Activated CD8-positive, alpha-beta memory T cell treated with anti-CD3 and anti-CD28 coated beads, Interleukin-2, amount 10 ng/mL, durations not matched to agents 7 days and 5 days (primary cell): Measurements from ENCODE around the gene CHID1. TPM values are rescaled to one million over a fixed set of nuclear protein-coding genes. Genes with fewer than 3 reads are reported as not detected.
A peak's percentile ranks its signal among the peaks of the same experiment; 100 is the strongest.

Experiments
- ATAC-seq: fragments of 150-1000 bp; cut with Tn5 transposase; one replicate; pipeline ENCODE4 v1.10.0; 2021; ENCODE audit warnings: moderate library complexity
- CTCF ChIA-PET: fragments of 350-600 bp; sonication (Branson Sonifier 250); formaldehyde crosslinking; loops from one replicate; lab custom pipeline; 2021; ENCODE audit warnings: antibody characterized with exemption; lab: Charles Lee
- DNase-seq: peaks from one replicate; pipeline ENCODE4 v3.0.0-alpha.2; 2020
- H3K27ac Mint-ChIP-seq: one replicate; pipeline ENCODE4 v1.8.0; 2021; ENCODE audit warnings: mild to moderate bottlenecking, mixed read lengths
- H3K27me3 Mint-ChIP-seq: one replicate; pipeline ENCODE4 v1.8.0; 2021; ENCODE audit warnings: mixed read lengths
- H3K36me3 Mint-ChIP-seq: one replicate; pipeline ENCODE4 v1.8.0; 2021; ENCODE audit warnings: mild to moderate bottlenecking, mixed read lengths
- H3K4me1 Mint-ChIP-seq: one replicate; pipeline ENCODE4 v1.8.0; 2021; ENCODE audit warnings: mixed read lengths
- H3K4me3 Mint-ChIP-seq: one replicate; pipeline ENCODE4 v1.8.0; 2021; ENCODE audit warnings: mild to moderate bottlenecking, moderate library complexity, mixed read lengths
- H3K9me3 Mint-ChIP-seq: one replicate; pipeline ENCODE4 v1.8.0; 2022; ENCODE audit warnings: low read depth, mixed read lengths
- total RNA-seq, 2 experiments: library from RNA; stranded (reverse); gene quantifications; one replicate each; pipeline ENCODE4 v1.2.3, GENCODE V29; 2021

The CHID1 gene
- total RNA-seq, 2 experiments from 2014 or later = 46.8 to 59.4 TPM

DNA sequence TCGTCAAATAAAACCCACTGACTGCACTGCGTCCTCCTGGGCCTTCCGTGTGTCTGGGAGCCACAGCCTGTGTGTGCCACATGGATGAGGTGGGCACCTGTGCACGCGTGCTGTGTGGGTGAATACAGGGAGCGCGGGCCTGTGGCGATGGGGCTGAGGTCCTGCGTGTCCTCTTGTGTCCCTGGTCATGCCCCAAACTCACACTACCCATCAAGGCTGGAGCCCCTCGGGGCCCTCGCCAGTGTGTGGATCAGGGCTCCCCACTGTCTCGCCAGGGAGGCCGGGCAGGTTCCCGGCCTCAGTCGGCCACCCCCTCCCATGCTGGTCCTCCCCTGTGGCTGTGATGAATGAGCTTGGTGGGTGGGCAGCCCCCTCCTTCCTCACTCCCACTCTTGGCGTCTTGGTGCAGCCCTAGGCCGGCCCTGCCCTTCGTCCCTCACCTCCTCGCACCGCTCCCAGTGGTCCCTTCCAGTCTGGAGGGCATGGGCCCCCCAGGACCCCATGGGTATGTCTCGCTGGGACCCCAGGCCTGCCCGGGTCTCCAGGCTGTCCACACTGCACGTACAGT is 78.6 kb downstream of the CHID1 start:
- peaks cover 34% of the 10 kb centered on the region for H3K4me1 Mint-ChIP-seq
- no peak for ATAC-seq
- CTCF ChIA-PET = interaction anchor here (1.0 to 3.4 kb wide), 5 partner anchors 10 to 28 kb away, joined by 3 to 13 read pairs (median 6); partner anchors contain the start of genes PIDD1, POLR2L and TSPAN4
- peak overlapping the region; percentile 22 for H3K4me3 Mint-ChIP-seq
- peaks cover 42% of the 10 kb centered on the region for H3K27me3 Mint-ChIP-seq
- no peak overlapping the region for H3K27ac Mint-ChIP-seq
- H3K9me3 Mint-ChIP-seq = no peaks in the 10 kb centered on the region
- no peak for DNase-seq
- no peaks in the 10 kb centered on the region for H3K36me3 Mint-ChIP-seq

DNA sequence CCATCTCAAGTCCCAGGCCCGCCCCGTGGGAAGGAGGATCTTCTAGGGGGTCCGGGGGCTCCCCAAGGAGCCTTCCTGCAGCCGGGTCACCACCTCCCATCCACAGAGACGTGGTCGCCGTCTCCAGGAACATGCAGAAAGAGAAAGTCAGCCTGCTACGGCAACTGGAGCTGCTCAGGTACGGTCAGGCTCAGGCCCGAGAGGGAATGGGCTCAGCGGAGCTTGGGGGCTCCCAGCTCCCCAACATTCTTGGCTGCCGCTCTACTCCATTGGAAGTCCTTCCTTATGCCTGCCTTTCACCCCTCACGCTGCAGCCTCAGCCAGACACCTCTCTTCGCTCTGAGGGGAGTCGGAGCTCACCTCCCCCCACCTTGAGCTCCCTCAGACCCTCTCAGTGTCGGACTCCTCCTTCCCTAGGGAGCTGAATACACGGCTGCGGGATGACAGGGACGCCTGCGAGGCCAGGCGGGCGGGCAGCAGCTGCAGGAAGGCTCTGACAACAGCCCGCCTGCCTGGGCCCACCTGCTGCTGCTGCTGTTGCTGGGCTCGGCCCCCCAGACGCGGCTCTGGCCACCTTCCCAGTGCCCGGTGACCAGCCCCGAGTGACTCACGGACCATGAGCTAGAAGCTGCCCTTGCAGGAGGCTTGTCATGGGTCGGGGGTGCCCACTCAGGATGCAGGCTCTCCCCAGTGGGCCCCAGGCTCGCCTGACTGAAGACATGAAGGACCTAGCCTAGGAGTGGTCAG is 79.3 kb downstream of the CHID1 start:
- ATAC-seq (no peak), DNase-seq (no peak)
- H3K9me3 Mint-ChIP-seq = no peaks in the 10 kb centered on the region
- no peaks in the 10 kb centered on the region for H3K36me3 Mint-ChIP-seq
- H3K4me3 Mint-ChIP-seq = no peak overlapping the region
- CTCF ChIA-PET = interaction anchor here (0.5 to 2.3 kb wide), 5 partner anchors 12 to 477 kb away, joined by 3 to 6 read pairs (median 4); partner anchors contain the start of gene PIDD1
- H3K4me1 Mint-ChIP-seq = peaks cover 38% of the 10 kb centered on the region
- peaks cover 42% of the 10 kb centered on the region for H3K27me3 Mint-ChIP-seq
- no peak overlapping the region for H3K27ac Mint-ChIP-seq

DNA sequence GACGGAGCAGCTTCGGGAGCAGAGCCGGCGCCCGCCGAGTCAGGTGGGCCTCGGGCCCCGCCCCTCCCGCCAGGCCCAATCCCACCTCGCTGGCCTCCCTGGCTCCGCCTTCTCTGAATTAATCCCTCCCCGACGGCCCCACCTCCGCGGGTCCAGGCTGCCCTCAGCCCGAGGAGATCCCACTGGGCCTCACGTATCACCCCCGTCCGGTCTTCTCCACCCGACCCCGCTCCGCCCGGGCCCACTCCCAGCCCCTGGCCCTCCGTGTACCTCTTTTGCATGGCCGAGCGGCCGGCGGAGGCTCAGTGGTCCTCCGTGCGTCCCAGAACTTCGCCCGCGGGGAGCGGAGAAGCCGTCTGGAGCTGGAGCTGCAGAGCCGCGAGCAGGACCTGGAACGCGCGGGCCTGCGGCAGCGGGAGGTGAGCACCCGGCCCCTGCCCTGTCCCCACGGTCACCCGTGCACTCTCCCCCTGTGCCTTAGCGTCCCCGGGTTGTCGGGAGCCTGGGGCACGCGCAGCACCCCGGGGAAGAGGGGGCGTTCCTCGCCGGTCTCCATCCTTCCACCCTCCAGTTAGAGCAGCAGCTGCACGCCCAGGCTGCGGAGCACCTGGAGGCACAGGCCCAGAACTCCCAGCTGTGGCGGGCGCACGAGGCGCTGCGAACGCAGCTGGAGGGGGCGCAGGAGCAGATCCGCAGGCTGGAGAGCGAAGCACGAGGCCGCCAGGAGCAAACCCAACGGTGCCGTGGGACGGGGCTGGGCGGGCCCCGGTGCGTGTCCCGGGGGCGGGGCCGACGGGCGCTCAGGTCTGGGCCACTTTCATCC is 80.1 kb downstream of the CHID1 start:
- peak; percentile 82 for DNase-seq
- no peaks in the 10 kb centered on the region for H3K36me3 Mint-ChIP-seq
- CTCF ChIA-PET = interaction anchor here (0.5 to 2.3 kb wide), 5 partner anchors 10 to 476 kb away, joined by 3 to 6 read pairs (median 4); no protein-coding TSS in a partner anchor
- H3K27me3 Mint-ChIP-seq = peaks cover 42% of the 10 kb centered on the region
- peaks cover 39% of the 10 kb centered on the region for H3K4me1 Mint-ChIP-seq
- H3K9me3 Mint-ChIP-seq = no peaks in the 10 kb centered on the region
- ATAC-seq = peak; percentile 62
- H3K27ac Mint-ChIP-seq = no peak overlapping the region
- peak overlapping the region; percentile 13 for H3K4me3 Mint-ChIP-seq

DNA sequence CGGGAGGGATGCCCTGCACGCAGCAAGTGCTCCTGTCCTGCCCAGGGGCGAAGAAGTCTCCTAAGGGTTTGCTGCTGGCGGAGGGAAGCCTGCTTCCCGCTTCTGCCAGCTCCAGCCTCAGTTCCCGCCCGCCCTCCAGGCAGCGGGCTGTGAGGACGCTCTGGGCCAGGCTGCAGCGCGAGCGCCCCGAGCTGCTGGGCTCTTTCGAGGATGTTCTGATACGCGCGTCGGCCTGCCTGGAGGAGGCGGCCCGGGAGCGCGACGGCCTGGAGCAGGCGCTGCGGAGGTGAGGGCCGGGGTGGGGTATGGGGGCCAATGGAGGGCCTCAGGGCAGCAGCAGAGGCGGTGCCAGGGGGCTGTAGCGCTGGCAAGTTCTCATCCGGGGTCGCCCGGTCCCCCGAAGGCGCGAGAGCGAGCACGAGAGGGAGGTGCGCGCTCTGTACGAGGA is 80.7 kb downstream of the CHID1 start:
- Mint-ChIP-seq H3K4me3 (peak overlapping the region; percentile 13), H3K4me1 (peaks cover 39% of the 10 kb centered on the region), H3K9me3 (no peaks in the 10 kb centered on the region), H3K27me3 (peaks cover 42% of the 10 kb centered on the region), H3K27ac (no peak overlapping the region), H3K36me3 (no peaks in the 10 kb centered on the region)
- CTCF ChIA-PET = interaction anchor here (0.9 to 2.3 kb wide), 4 partner anchors 9 to 21 kb away, joined by 3 to 6 read pairs (median 5); no protein-coding TSS in a partner anchor
- DNase-seq (no peak), ATAC-seq (peak; percentile 4)

DNA sequence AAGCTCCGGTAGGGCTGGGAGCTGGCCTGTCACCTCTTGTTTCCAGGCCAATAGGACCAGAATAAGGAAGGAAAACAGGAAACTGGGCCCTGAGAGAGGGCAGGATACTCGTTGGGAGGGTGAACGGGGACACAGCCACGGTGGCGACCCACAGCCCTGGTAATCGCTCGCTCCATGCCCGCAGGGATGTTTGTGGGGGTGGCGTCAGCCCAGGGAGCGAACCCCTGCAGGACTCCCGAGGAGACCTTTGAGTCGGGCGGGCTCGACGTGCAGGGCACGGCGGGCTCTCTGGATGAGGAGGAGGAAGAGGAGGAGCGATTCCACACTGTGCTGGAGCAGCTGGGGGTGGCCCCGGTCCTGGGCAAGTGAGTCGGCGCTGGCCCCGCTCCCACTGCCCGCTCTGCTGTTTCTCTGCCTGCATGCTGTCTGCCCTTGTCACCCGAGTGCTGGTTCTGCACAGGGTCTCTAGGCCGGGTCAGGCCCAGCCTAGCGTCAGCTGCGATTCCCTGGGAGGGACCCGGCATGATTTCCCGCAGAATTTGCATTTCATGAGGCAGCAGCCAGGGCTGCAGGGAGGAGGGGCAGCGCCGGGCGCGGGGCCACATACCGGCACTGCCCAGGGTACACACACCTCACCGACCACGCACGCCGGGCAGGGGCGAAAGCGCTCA is 81.3 kb downstream of the CHID1 start:
- H3K4me1 Mint-ChIP-seq = peaks cover 39% of the 10 kb centered on the region
- ATAC-seq = no peak
- H3K9me3 Mint-ChIP-seq = no peaks in the 10 kb centered on the region
- peaks cover 42% of the 10 kb centered on the region for H3K27me3 Mint-ChIP-seq
- no peak for DNase-seq
- no peak overlapping the region for H3K27ac Mint-ChIP-seq
- H3K4me3 Mint-ChIP-seq = no peak overlapping the region
- CTCF ChIA-PET = interaction anchor here (0.5 to 1.9 kb wide), 4 partner anchors 9 to 157 kb away, joined by 3 to 5 read pairs (median 3); partner anchors contain the start of genes PNPLA2 and RPLP2
- H3K36me3 Mint-ChIP-seq = no peaks in the 10 kb centered on the region

DNA sequence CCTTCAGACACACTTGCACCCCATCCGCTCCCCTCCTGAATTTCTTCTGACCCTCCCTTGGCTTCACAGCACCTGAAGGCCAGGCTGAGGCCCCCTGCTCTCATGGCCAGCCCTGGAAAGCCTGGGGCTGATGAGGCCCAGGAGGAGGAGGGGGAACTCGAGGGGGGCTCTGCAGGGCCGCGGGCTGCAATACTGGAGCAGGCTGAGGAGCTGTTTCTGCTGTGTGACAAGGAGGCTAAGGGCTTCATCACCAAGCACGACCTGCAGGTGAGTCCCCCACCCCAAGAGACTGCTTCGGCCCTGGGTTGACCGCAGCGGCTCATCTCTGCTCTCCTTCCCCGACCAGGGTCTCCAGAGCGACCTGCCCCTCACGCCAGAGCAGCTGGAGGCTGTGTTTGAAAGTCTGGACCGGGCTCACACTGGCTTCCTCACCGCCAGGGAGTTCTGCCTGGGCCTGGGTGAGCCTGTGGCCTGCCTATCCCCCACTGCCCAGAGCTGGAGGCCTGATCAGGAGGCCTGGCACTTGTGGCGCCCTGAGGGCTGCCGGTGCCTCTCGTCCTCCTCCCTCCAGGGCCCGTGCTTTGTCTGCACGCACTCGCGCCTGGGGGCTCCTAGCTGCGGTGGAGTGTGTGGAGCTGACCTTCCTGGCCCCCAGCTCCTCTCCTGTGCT is 82.0 kb downstream of the CHID1 start:
- no peak overlapping the region for H3K27ac Mint-ChIP-seq
- CTCF ChIA-PET = interaction anchor here (0.5 to 1.9 kb wide), 3 partner anchors 10 to 157 kb away, joined by 3 to 5 read pairs (median 3); partner anchors contain the start of genes PNPLA2 and RPLP2
- H3K9me3 Mint-ChIP-seq = no peaks in the 10 kb centered on the region
- ATAC-seq (no peak), DNase-seq (no peak)
- peaks cover 42% of the 10 kb centered on the region for H3K27me3 Mint-ChIP-seq
- no peak overlapping the region for H3K4me3 Mint-ChIP-seq
- no peaks in the 10 kb centered on the region for H3K36me3 Mint-ChIP-seq
- peaks cover 32% of the 10 kb centered on the region for H3K4me1 Mint-ChIP-seq

DNA sequence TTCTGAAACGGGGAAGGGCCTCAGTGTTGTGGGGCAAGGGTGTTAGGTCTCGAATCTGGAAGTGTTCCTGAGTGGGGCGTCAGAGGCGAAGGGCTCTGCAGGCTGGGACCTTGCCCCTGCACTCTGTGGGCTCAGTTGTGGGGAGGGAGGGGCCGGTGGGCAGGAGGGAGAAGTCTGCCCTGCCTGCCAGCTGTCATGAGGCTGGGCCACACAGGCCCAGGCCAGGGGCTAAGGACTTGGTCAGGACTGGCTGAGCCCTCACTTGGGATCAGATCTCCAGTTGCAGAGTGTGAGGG is 82.8 kb downstream of the CHID1 start, which contains the start of gene CRACR2B:
TSS of gene CRACR2B (plus strand) at position 23 of the 296 bp plus-strand sequence. CDS start 689 bp downstream, outside the sequence.
- Mint-ChIP-seq H3K27ac (peak within 1 kb of the TSS; percentile 71), H3K36me3 (no peaks in the 10 kb centered on the region), H3K9me3 (no peaks in the 10 kb centered on the region), H3K4me3 (peak within 1 kb of the TSS; percentile 66), H3K4me1 (peaks cover 31% of the 10 kb centered on the region), H3K27me3 (peaks cover 42% of the 10 kb centered on the region)
- CTCF ChIA-PET = interaction anchor here (1.1 to 1.9 kb wide), 3 partner anchors 9 to 18 kb away, joined by 3 to 5 read pairs (median 3); partner anchors contain the start of genes PNPLA2 and RPLP2
- DNase-seq (no peak), ATAC-seq (no peak)

DNA sequence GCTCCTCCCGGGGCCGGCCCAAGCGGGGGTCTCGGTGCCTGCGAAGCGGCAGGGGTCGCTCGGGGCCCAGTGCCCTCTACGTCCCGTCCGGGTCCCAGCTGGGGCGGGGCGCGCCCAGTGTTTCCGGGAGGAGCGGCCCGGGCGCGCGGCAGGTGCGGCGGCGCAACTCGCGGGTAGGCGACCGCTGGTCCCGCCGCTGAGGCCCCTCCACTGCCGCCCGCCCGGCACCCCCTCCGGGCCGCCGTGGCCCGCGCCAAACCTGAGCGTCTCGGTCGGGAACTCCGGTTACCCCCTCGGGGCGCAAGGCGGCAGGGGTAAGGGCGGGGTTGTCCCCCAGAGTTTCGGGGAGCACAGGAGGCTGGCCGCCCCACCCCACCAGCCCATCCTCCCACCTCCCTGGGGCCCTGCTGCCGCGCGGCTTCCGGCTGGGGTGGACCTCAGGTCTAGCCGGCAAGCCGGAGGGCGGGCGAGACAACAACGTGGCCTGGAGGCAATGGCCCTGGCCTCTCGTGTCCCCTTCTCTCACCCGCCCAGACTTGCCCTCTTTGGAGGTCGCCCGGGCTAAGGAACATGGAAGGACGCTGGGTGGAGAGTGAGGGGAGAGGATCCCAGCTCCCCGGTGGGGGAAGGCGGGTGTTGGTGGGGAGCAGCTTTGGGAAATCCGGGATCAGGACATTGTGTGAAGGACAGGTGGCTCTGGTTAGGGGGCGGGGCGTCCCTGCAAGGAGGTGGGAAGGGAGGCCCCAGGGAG is 83.3 kb downstream of the CHID1 start:
- H3K36me3 Mint-ChIP-seq = no peaks in the 10 kb centered on the region
- DNase-seq = peak; percentile 71
- peaks cover 30% of the 10 kb centered on the region for H3K4me1 Mint-ChIP-seq
- CTCF ChIA-PET = interaction anchor here (1.1 to 1.9 kb wide), 2 partner anchors 8 to 11 kb away, joined by 3 to 5 read pairs; partner anchors contain the start of gene PNPLA2
- H3K9me3 Mint-ChIP-seq = no peaks in the 10 kb centered on the region
- H3K4me3 Mint-ChIP-seq = peak overlapping the region; percentile 66
- peak overlapping the region; percentile 28 for H3K27ac Mint-ChIP-seq
- peaks cover 41% of the 10 kb centered on the region for H3K27me3 Mint-ChIP-seq
- peak; percentile 44 for ATAC-seq

DNA sequence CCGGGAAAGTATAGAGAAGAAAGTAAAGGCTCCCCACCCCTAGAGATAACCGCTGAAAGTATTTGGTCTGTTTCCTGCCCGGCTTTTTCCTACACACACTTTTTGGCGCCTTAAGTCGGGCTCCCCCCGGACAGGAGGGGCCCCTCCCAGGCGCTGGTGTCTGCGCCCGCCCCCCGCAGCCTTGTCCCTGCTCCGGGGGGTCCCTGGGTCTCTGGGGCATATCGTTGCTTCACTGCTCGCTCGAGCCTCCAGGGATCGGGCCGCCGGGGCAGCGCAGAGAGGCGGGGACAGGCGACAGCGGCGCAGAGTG is 83.8 kb downstream of the CHID1 start:
- peaks cover 36% of the 10 kb centered on the region for H3K27me3 Mint-ChIP-seq
- ATAC-seq (no peak), DNase-seq (no peak)
- H3K36me3 Mint-ChIP-seq = no peaks in the 10 kb centered on the region
- H3K9me3 Mint-ChIP-seq = no peaks in the 10 kb centered on the region
- H3K4me3 Mint-ChIP-seq = peak overlapping the region; percentile 66
- CTCF ChIA-PET = no interaction called here
- H3K27ac Mint-ChIP-seq = peak overlapping the region; percentile 71
- H3K4me1 Mint-ChIP-seq = peaks cover 30% of the 10 kb centered on the region

DNA sequence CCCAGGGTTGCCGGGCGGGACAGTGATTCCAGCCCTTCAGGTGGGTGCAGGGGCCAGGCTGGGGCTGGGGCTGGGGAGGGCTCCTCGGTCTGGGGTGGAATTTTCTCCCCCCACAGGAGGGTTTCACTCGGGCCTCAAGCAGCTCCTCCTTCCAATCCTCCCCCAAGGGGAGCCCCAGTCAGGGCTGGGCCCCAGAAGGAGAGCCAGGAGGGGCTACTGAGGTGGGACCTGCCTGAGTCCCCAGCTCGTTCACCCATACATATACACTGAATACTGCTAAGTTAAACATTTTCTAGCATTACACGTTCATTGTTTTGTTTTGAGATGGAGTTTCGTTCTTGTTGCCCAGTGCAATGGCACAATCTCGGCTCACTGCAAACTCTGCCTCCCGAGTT is 84.4 kb downstream of the CHID1 start:
- CTCF ChIA-PET = interaction anchor here (0.7 to 2.3 kb wide), 3 partner anchors 13 to 225 kb away, joined by 3 to 9 read pairs (median 3); no protein-coding TSS in a partner anchor
- Mint-ChIP-seq H3K27ac (peak overlapping the region; percentile 71), H3K4me1 (peaks cover 27% of the 10 kb centered on the region), H3K4me3 (peak overlapping the region; percentile 66), H3K9me3 (no peaks in the 10 kb centered on the region), H3K27me3 (peaks cover 30% of the 10 kb centered on the region), H3K36me3 (no peaks in the 10 kb centered on the region)
- DNase-seq (no peak), ATAC-seq (no peak)

DNA sequence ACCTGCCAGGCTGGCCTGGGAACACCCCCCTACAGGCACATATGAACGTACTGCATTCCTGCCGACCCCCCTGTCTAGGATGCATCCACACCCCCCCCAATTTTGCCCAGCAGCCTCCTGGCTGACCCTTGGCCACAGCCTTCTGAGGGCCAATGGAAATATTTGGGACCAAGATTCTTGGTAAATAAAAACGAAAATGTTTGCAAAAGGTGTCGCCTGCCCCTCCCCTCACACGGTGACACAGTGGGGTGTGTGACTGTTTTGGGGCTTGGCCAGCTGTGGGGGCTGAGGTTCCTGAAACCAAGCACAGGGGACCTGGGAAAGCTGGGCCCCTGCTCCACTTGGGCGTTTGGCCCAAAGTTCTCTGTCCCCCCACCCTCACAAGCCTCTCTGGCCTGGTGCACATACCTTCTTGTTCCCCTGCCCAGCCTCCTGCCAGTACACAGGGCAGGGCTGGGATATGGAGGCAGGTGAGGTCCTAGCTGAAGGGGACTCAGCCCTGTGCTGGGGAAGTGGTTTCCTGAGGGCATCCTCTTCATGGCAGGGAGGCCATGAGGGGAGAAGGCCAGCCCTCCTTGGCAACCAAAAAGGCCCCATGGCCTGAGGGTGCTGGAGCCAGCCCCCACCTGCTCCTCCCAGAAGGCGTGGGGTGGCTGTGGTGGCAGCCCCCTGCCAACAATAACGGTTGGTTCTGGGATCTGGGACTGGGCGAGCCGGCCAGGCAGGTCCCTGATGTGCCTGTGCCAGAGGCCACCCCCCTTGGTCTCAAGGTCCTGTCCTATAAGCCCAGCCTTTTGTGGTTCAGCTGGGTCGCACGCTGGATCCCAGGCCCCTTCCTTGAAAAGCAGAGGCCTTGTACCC is 85.0 kb downstream of the CHID1 start:
- ATAC-seq (no peak), DNase-seq (no peak)
- Mint-ChIP-seq H3K4me3 (no peak overlapping the region), H3K27me3 (peaks cover 27% of the 10 kb centered on the region), H3K36me3 (no peaks in the 10 kb centered on the region), H3K4me1 (peaks cover 30% of the 10 kb centered on the region), H3K9me3 (no peaks in the 10 kb centered on the region), H3K27ac (no peak overlapping the region)
- CTCF ChIA-PET = interaction anchor here (0.7 to 2.3 kb wide), 3 partner anchors 13 to 225 kb away, joined by 3 to 9 read pairs (median 3); no protein-coding TSS in a partner anchor
